Limb (tissue), 2 donors: ENCODE measurements around the gene ITGAL.
"Not testable (repeated sequence)": the region's sequence is repeated elsewhere in the genome, so short reads cannot be mapped to it uniquely, and the experiment has no call there.

Experiments
- DNase-seq, 2 donors: peaks; one replicate each; pipeline ENCODE4 v3.0.0-alpha.2; 2016; ENCODE audit errors: extremely low spot score in 2 of 2

The ITGAL gene

GRCh38 chr16:30491744-30492308, 19.3 kb downstream of the ITGAL start:
- no peak for DNase-seq

GRCh38 chr16:30493941-30494488, 21.5 kb downstream of the ITGAL start:
- DNase-seq: no peak

- no peak for DNase-seq
Measured at GRCh38 chr16:30494709-30495108, 22.2 kb downstream of the ITGAL start.

- no peak for DNase-seq
Measured at GRCh38 chr16:30499284-30499683, 26.7 kb downstream of the ITGAL start.

DNA sequence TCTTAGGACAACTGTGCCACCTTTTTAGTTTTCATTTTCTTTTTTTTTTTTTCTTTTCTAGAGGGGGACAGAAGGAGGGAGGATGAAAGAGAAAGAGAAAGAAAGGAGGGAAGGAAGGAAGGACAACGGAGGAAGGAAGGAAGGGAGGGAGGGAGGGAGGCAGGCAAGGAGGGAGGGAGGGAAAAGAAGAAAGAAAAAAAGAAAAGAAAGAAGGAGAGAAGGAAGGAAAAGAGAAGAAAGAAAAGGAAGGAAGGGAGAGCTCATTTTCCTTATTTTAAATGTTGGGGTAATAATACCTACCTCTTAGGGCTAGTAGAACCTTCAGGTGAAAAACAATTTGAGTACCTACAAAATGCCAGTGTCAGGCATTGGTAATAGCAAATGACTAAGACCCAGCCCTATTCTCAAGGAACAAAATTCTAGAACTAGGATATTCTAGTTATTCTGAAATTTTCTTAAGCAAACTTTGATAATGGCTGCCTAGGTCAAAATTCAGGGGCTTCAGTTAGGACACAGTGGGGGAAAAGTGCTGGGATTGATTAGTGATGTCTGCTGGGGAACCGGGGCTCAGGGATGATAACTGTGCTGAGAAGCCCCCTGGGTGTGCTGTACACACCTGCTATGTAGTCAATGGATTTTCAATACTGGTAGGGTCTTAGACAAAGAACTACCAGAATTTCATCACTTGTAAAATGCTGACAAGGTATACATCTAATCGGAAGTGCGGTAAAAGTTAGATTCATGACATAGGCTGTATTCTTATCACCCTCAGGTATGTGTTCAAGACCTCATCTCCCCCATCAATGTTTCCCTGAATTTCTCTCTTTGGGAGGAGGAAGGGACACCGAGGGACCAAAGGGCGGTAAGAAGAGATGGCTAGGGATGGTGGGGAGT, 31.1 kb downstream of the ITGAL start:
- DNase-seq: no peak

DNA sequence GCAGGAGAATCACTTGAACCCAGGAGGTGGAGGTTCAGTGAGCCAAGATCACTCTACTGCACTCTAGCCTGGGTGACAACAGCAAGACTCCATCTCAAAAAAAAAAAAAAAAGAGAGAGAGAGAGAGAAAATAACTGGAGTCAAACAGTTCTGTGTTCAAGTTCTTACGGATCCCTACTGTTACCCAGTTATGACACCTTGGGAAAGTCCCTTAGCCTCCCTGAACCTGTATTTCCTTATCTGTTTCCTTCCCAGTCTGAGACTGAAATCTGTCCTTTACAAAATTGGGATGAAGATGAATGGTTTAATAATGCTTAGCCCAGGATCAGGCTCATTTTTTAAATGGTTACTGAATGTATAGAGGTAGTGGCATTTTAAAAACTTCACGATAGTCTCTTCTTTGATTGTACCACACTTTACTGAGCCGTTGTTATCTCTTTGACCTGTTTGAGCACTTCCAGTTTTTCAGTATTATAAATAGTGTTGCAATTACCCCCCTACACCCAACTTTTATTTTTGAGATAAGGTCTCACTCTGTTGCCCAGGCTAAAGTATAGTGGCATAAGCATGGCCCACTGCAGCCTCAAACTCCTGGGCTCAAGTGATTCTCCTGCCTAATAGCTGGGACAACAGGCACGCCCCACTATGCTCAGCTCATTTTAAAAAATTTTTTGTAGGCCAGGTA, 36.7 kb downstream of the ITGAL start:
- no peak for DNase-seq

DNA sequence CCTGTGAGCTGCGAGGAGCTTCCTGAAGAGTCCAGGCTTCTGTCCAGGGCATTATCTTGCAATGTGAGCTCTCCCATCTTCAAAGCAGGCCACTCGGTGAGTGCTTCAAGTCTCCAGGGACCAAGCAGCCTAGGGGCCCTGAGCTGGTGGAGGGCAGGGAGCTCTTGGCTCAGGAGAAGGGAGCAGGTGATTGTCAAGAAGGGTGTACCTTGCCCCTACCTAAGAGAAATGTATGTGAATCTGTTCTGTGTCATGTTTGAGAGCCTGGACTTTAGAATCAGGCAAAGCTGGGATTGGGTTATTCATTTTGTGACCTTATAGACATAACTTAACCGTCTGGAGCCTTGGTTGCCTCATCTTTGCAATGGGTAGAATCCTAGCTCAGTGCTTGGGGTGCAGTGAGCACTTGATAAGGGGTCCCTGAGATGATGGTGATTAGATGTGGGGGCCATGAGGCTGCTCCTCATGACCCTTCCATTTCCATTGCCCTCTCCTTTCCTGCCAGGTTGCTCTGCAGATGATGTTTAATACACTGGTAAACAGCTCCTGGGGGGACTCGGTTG, 37.9 kb downstream of the ITGAL start:
- DNase-seq: no peak

- no peak for DNase-seq
Measured at GRCh38 chr16:30511509-30511908, 39.0 kb downstream of the ITGAL start.

GRCh38 chr16:30515275-30515674, 42.7 kb downstream of the ITGAL start:
- DNase-seq: no peak

DNA sequence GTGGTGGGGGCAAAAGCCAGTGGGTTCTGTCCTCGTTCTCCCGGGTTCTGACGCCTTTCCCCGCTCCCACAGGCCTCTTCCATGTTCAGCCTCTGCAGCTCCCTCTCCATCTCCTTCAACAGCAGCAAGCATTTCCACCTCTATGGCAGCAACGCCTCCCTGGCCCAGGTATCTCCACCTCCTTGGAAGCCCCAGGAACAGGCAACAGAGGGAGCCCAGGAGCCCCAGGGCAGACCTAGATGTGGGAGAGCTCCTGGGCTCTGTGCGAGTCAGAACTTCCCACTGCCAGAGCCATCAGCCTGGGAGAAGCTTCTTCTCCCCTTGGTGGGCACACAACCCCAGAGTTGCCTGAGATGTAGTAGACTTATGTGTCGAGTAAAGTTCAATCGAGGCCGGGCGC, 46.0 kb downstream of the ITGAL start:
- no peak for DNase-seq

GRCh38 chr16:30519120-30520049, 46.8 kb downstream of the ITGAL start:
- no peak for DNase-seq

GRCh38 chr16:30521476-30521872, 48.9 kb downstream of the ITGAL start:
- DNase-seq: no peak

DNA sequence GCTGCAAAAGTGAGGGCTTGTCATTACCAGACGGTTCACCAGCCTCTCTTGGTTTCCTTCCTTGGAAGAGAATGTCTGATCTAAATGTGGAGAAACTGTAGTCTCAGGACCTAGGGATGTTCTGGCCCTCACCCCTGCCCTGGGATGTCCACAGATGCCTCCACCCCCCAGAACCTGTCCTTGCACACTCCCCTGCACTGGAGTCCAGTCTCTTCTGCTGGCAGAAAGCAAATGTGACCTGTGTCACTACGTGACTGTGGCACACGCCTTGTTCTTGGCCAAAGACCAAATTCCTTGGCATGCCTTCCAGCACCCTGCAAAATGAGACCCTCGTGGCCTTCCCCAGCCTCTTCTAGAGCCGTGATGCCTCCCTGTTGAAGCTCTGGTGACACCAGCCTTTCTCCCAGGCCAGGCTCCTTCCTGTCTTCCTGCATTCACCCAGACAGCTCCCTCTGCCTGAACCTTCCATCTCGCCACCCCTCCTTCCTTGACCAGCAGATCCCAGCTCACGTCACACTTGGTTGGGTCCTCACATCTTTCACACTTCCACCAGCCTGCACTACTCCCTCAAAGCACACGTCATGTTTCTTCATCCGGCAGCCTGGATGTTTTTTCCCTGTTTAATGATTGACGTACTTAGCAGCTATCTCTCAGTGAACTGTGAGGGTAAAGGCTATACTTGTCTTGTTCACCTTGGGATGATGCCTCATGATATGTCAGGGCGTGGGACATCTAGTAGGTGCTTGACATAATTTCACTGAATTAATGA, 49.5 kb downstream of the ITGAL start:
- no peak for DNase-seq

GRCh38 chr16:30522702-30523463, 50.3 kb downstream of the ITGAL start:
- not testable (repeated sequence) for DNase-seq

DNA sequence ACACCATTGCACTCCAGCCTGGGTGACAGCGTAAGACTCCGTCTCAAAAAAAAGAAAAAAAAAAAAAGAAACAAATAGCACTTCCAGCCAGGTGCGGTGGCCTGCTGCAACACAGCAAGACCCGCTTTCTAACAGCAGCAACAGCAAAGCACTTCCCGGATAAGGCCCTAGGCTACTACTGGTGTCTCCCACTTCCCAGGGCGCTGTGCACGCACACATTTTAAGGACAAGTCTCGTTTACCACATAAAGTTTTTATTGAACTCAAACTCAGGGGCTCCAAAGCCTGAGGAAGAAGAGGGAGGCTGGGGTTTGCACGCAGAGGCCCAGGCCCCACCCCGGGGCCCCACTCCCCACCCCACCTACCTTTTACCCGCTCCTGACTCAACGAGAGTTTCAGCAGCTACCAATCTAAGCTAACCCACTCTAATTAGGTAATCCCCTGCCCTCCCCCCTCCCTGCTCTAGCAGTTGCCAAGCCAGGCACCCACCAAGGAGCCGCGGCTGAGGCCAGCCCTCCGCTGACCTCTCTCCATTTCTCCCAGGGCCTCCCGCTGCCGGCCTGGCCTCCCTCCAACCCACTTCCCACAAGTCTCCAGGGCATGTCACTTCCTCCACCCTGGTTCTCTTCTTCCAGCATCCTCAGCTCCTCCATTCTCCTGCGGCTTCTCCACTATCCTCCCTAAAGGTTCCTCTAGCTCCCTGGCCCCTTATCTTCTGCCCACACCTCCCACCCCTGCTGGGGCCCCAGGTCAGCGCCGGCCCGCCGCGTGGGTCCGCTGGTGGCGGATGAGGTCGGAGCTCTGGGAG, 51.4 kb downstream of the ITGAL start:
- DNase-seq: no peak

DNA sequence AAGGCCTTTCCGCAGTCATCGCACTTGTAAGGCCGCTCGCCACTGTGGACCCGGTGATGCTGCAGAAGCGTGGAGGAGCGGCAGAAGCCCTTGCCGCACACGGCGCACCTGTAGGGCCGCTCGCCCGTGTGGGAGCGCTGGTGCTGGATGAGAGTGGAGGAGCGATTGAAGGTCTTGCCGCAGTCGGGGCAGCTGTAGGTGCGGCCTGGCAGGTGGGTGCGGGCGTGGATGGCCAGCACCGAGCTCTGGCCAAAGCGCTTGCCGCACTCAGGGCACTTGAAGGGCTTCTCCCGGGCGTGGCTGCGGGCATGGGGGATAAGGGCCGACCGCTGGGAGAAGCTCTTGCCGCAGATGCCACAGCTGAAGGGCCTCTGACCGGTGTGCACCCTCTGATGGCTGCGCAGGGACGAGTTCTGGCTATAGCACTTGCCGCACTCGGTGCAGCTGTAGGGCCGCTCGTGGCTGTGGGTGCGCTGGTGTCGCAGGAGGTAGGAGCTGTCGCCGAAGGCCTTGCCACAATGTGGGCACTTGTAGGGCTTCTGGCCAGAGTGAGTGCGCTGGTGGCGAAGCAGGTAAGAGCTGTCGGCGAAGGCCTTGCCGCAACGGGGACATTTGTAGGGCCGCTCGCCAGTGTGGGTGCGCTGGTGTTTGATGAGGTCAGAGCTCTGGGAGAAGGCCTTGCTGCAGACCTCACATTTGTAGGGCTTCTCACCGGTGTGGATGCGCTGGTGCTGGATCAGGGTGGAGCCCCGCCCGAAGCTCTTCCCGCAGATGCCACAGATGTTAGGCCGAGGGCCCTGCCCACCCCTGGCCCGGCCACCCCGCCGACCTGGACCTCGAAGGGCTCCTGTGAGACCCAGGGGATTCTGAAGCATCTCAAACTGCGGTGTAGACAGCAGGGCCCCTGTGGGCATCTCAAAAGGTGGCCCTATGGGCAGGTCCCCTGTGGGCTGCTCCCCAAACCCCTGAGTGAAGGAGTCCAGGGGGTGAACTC, 52.3 kb downstream of the ITGAL start:
- no peak for DNase-seq

- no peak for DNase-seq
Measured at GRCh38 chr16:30525844-30526136, 53.2 kb downstream of the ITGAL start.
